Measurements from ENCODE around the gene GRIN3B.

DNA sequence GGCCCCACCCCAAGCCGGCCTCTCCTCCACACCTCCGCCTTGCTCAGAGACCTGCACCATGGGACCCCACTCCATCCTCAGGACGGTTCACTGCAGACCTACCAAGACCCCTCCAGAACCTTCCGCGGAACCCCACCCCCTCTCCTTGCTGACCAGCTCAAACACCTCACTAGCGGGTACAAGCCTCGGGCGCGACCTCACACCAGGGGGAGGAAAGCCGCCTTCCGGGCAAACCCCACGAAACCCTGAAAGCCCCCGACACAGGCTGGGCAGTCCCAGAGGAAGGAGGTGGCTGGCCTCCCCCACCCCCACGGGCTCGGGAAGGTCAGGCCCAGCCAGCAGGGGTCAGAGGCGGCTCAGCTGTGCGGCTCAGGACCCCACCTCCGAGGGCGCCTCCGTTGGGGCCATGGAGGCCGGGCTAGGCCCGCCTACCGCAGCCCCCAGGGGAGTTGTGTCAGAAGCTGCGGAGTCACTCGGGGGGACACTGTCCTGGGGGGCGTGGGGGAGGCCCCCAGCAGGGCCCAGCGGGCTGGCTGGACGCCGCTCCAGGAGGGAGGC, 9.8 kb downstream of the GRIN3B start:
- TF ChIP-seq, protein P1, sequence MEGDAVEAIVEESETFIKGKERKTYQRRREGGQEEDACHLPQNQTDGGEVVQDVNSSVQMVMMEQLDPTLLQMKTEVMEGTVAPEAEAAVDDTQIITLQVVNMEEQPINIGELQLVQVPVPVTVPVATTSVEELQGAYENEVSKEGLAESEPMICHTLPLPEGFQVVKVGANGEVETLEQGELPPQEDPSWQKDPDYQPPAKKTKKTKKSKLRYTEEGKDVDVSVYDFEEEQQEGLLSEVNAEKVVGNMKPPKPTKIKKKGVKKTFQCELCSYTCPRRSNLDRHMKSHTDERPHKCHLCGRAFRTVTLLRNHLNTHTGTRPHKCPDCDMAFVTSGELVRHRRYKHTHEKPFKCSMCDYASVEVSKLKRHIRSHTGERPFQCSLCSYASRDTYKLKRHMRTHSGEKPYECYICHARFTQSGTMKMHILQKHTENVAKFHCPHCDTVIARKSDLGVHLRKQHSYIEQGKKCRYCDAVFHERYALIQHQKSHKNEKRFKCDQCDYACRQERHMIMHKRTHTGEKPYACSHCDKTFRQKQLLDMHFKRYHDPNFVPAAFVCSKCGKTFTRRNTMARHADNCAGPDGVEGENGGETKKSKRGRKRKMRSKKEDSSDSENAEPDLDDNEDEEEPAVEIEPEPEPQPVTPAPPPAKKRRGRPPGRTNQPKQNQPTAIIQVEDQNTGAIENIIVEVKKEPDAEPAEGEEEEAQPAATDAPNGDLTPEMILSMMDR (IDR thresholded peaks at IDR 0.05 in 2 of 3, conservative IDR thresholded peaks at IDR 0.05 in 1 of 3; ENCODE audit: control insufficient read depth in 2 of 3, extremely low read depth in 1 of 3, insufficient read depth in 1 of 3, low read depth in 3 of 3, low read length in 3 of 3): no peak
- no peak for TF ChIP-seq GATAD2B (conservative IDR thresholded peaks at IDR 0.05; ENCODE audit: low read depth)
- no peak for TF ChIP-seq REST (IDR thresholded peaks at IDR 0.05; ENCODE audit: low read depth, low read length)
- TF ChIP-seq SP1 (IDR thresholded peaks at IDR 0.05; ENCODE audit: low read depth, low read length): no peak
- TF ChIP-seq SRF (IDR thresholded peaks at IDR 0.05; ENCODE audit: low read depth in 2 of 2, low read length in 2 of 2): no peak
- TF ChIP-seq, protein P2, sequence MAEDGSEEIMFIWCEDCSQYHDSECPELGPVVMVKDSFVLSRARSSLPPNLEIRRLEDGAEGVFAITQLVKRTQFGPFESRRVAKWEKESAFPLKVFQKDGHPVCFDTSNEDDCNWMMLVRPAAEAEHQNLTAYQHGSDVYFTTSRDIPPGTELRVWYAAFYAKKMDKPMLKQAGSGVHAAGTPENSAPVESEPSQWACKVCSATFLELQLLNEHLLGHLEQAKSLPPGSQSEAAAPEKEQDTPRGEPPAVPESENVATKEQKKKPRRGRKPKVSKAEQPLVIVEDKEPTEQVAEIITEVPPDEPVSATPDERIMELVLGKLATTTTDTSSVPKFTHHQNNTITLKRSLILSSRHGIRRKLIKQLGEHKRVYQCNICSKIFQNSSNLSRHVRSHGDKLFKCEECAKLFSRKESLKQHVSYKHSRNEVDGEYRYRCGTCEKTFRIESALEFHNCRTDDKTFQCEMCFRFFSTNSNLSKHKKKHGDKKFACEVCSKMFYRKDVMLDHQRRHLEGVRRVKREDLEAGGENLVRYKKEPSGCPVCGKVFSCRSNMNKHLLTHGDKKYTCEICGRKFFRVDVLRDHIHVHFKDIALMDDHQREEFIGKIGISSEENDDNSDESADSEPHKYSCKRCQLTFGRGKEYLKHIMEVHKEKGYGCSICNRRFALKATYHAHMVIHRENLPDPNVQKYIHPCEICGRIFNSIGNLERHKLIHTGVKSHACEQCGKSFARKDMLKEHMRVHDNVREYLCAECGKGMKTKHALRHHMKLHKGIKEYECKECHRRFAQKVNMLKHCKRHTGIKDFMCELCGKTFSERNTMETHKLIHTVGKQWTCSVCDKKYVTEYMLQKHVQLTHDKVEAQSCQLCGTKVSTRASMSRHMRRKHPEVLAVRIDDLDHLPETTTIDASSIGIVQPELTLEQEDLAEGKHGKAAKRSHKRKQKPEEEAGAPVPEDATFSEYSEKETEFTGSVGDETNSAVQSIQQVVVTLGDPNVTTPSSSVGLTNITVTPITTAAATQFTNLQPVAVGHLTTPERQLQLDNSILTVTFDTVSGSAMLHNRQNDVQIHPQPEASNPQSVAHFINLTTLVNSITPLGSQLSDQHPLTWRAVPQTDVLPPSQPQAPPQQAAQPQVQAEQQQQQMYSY (CRISPR knock-in tag; IDR thresholded peaks at IDR 0.05): no peak
- TF ChIP-seq CBFB (IDR thresholded peaks at IDR 0.05; ENCODE audit: low read depth): no peak
- TF ChIP-seq BCLAF1 (IDR thresholded peaks at IDR 0.05): no peak

Measured in GM12878 (cell line).